ENCODE results near the gene PRKCE. TPM values are rescaled to one million over a fixed set of nuclear protein-coding genes. Genes with fewer than 3 reads are reported as not detected.

PRKCE gene
- total RNA-seq, 1 experiment from 2014 or later: 17.7 TPM

DNA sequence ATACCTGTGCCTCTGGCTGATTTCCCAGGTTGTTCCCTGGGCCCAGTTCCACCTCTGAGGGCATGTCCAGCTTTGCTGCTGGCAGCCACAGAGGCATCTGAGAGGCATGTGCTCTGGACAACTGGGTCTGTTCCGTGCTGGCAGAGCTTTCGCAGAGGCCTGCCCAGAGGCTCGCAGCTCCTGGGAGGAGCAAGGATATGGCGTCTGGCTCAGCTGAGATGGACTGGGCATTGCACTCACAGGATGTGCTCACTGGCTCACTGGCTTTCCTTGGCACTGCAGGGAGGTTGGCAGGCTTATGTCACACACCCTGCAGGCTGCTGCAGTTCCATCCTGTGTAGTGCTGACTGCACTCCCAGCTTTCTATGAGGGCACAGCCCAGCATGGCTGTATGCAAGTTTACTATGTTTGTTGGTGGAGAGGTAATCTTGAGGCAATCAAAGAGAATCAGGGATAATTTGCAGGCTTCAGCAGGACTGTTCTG lies 172.3 kb downstream of the PRKCE start:
- Mint-ChIP-seq H3K27ac (ENCODE audit: unreplicated experiment) (no peak overlapping the region), H3K27me3 (ENCODE audit: unreplicated experiment) (no peaks in the 10 kb centered on the region), H3K36me3 (ENCODE audit: insufficient read depth, unreplicated experiment) (no peaks in the 10 kb centered on the region), H3K4me1 (ENCODE audit: low read depth, unreplicated experiment) (peaks cover 17% of the 10 kb centered on the region), H3K9me3 (ENCODE audit: low read depth, unreplicated experiment) (no peaks in the 10 kb centered on the region), H3K4me3 (ENCODE audit: low read depth, unreplicated experiment) (no peak overlapping the region)
- no TSS peak for BruUV-seq (replicated peaks)
- TF ChIP-seq, protein P1, sequence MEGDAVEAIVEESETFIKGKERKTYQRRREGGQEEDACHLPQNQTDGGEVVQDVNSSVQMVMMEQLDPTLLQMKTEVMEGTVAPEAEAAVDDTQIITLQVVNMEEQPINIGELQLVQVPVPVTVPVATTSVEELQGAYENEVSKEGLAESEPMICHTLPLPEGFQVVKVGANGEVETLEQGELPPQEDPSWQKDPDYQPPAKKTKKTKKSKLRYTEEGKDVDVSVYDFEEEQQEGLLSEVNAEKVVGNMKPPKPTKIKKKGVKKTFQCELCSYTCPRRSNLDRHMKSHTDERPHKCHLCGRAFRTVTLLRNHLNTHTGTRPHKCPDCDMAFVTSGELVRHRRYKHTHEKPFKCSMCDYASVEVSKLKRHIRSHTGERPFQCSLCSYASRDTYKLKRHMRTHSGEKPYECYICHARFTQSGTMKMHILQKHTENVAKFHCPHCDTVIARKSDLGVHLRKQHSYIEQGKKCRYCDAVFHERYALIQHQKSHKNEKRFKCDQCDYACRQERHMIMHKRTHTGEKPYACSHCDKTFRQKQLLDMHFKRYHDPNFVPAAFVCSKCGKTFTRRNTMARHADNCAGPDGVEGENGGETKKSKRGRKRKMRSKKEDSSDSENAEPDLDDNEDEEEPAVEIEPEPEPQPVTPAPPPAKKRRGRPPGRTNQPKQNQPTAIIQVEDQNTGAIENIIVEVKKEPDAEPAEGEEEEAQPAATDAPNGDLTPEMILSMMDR (IDR thresholded peaks at IDR 0.05; ENCODE audit: unreplicated experiment): no peak
- DNase-seq: no peak
- CTCF ChIA-PET: no interaction called here
- intact Hi-C loops (cut with micrococcal nuclease; ENCODE audit: unreplicated experiment): no loop called here

DNA sequence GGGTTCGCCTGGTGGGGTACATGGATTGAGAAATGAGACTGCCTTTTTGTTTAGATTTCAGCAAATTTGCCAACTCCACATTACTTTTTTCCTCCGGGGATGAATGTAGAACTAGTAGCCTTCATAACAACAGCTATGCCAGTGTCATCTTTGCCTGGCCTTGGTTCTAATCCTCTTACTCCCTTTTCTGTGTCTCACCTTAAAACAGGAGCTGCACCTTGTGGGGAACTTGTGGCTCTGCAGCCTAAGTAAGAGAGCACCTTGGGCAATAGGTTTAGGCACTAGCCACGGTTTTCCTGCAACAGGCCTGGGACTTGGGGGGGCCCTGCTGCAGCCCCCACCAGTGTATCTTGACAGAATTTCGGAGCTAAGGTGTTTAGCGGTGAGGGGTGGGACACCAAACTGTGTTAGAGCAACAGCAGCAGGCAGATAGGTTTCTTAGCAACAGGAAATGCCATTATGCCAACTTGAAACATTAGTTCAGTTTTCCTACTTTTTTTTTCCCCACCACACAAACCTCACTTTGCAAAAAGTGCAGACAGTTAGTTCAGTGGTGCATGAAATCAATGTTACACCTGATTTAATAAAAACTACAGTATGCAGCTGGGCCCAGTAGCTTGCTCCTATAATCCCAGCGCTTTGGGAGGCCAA lies 173.7 kb downstream of the PRKCE start:
- H3K9me3 Mint-ChIP-seq (ENCODE audit: low read depth, unreplicated experiment): peaks cover 2% of the 10 kb centered on the region
- peaks cover 17% of the 10 kb centered on the region for H3K4me1 Mint-ChIP-seq (ENCODE audit: low read depth, unreplicated experiment)
- H3K4me3 Mint-ChIP-seq (ENCODE audit: low read depth, unreplicated experiment): no peak overlapping the region
- CTCF ChIA-PET: interaction anchor here (0.6 kb wide), 1 partner anchor 238 kb away, joined by 5 read pairs; no protein-coding TSS in a partner anchor
- no peak for DNase-seq
- TF ChIP-seq, protein P1 (IDR thresholded peaks at IDR 0.05; ENCODE audit: unreplicated experiment): no peak
- intact Hi-C loops (cut with micrococcal nuclease; ENCODE audit: unreplicated experiment): no loop called here
- H3K27me3 Mint-ChIP-seq (ENCODE audit: unreplicated experiment): no peaks in the 10 kb centered on the region
- no peak overlapping the region for H3K27ac Mint-ChIP-seq (ENCODE audit: unreplicated experiment)
- BruUV-seq (replicated peaks): no TSS peak
- no peaks in the 10 kb centered on the region for H3K36me3 Mint-ChIP-seq (ENCODE audit: insufficient read depth, unreplicated experiment)

DNA sequence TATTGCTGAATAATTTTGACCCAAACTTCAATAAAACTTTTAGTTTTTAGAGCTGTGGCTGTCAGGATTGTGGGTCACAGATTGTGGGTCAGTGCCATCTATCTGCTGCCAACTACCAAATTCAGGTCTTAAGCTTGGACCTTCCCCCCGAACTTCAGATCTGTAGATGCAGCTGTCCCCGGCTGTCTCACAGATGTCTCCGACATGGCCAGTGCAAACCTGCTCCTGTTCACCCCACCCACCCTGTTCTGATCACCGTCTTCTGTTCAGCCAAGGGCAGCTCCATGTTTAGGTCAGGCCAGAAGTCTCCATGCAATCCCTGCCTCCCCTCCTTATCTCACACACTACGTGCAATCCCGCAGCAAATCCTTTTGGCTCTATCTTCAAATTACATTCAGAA lies 175.0 kb downstream of the PRKCE start:
- CTCF ChIA-PET: no interaction called here
- no peaks in the 10 kb centered on the region for H3K36me3 Mint-ChIP-seq (ENCODE audit: insufficient read depth, unreplicated experiment)
- no peak overlapping the region for H3K27ac Mint-ChIP-seq (ENCODE audit: unreplicated experiment)
- BruUV-seq (replicated peaks): no TSS peak
- no peak overlapping the region for H3K4me3 Mint-ChIP-seq (ENCODE audit: low read depth, unreplicated experiment)
- no peak for DNase-seq
- H3K4me1 Mint-ChIP-seq (ENCODE audit: low read depth, unreplicated experiment): peaks cover 10% of the 10 kb centered on the region
- no peaks in the 10 kb centered on the region for H3K27me3 Mint-ChIP-seq (ENCODE audit: unreplicated experiment)
- TF ChIP-seq, protein P1 (IDR thresholded peaks at IDR 0.05; ENCODE audit: unreplicated experiment): no peak
- H3K9me3 Mint-ChIP-seq (ENCODE audit: low read depth, unreplicated experiment): peaks cover 9% of the 10 kb centered on the region
- intact Hi-C loops (cut with micrococcal nuclease; ENCODE audit: unreplicated experiment): no loop called here

DNA sequence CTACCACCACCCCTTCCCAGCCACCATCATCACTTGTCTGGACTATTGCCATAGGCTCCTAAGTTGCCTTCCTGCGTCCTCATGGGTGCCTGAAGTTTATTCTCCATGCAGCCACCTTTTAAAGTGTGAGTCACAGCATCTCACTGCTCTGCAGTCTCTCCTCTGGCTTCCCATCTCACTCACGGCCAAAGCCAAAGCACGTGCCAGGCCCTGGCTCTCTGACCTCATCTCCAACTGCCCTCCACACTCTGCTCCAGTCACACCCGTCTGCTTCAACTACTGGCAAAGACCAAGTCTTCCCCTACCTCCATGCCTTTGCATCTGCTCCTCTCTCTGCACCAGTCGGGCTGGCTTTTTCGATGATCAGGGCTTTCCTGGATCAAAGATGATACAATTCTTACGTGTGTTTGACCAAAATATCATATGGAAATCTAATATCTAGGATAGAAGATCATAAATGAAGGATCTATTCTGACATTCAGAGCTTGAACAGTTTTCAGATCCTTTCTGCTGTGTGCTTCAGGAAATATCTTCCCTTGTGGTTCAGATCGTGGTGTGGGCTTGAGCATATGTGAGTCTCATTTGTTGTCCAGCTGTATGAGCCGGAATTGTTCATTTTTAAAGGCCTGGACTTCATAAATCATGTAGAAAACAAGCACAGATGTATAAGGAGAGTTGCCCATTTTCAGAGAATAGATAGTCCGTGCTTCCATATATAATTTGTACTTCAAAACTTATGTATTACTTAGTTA lies 175.6 kb downstream of the PRKCE start:
- H3K9me3 Mint-ChIP-seq (ENCODE audit: low read depth, unreplicated experiment): peaks cover 9% of the 10 kb centered on the region
- TF ChIP-seq, protein P1 (IDR thresholded peaks at IDR 0.05; ENCODE audit: unreplicated experiment): no peak
- no peak for DNase-seq
- CTCF ChIA-PET: no interaction called here
- H3K27me3 Mint-ChIP-seq (ENCODE audit: unreplicated experiment): no peaks in the 10 kb centered on the region
- H3K4me3 Mint-ChIP-seq (ENCODE audit: low read depth, unreplicated experiment): no peak overlapping the region
- no peaks in the 10 kb centered on the region for H3K36me3 Mint-ChIP-seq (ENCODE audit: insufficient read depth, unreplicated experiment)
- intact Hi-C loops (cut with micrococcal nuclease; ENCODE audit: unreplicated experiment): no loop called here
- BruUV-seq (replicated peaks): no TSS peak
- no peak overlapping the region for H3K27ac Mint-ChIP-seq (ENCODE audit: unreplicated experiment)
- H3K4me1 Mint-ChIP-seq (ENCODE audit: low read depth, unreplicated experiment): peaks cover 4% of the 10 kb centered on the region

Data from Calu3 (cell line).